Measurements from ENCODE around the gene CCSER2.

DNA sequence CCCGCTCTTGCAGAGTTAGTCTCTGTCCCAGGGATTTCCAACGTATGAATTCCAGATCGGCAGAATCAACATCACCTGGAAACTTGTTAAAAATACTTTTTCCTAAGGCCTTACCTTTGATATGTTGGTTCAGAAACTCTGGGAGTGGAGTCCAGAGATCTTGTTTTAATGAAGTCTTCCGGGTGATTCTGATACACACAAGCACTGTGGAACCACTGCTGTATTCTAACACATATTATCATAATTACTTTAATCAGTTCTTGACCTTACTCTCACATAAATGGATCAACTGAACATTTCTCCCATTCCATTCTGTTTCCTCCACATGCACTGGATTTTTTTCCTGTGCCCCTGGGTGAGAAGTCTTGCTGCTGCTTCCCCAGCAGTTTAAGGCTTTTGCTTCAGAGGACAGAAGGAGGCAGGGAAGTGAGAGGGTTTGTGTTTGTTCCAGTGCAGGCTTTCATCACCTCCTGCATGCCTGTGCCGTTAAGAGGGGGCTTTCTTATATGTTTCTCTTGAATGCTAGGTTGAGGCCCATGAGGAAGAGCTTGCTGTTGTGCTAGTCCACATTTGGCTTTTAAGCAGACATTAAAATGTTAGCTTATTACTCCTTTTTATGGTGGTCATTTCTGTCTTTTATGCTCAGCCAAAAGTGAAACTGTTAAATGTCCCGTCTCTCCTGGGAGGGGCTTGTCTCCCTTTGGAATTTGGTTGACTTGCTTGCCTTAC is 32.4 kb downstream of the CCSER2 start:
- TF ChIP-seq, protein P1, sequence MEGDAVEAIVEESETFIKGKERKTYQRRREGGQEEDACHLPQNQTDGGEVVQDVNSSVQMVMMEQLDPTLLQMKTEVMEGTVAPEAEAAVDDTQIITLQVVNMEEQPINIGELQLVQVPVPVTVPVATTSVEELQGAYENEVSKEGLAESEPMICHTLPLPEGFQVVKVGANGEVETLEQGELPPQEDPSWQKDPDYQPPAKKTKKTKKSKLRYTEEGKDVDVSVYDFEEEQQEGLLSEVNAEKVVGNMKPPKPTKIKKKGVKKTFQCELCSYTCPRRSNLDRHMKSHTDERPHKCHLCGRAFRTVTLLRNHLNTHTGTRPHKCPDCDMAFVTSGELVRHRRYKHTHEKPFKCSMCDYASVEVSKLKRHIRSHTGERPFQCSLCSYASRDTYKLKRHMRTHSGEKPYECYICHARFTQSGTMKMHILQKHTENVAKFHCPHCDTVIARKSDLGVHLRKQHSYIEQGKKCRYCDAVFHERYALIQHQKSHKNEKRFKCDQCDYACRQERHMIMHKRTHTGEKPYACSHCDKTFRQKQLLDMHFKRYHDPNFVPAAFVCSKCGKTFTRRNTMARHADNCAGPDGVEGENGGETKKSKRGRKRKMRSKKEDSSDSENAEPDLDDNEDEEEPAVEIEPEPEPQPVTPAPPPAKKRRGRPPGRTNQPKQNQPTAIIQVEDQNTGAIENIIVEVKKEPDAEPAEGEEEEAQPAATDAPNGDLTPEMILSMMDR (IDR thresholded peaks at IDR 0.05), result no peak
- no peak for TF ChIP-seq EP300 (IDR thresholded peaks at IDR 0.05)
